DND-41 (cell line): Measurements from ENCODE around the gene SMARCAD1.

Experiments
- ATAC-seq: fragments of 200-7000 bp; cut with Tn5 transposase; 3 replicates; pipeline ENCODE4 v1.9.1; 2021; ENCODE audit warnings: low read depth; ENCODE audit not compliant: insufficient read depth
- DNase-seq: peaks from one replicate; pipeline ENCODE4 v3.0.0-alpha.2; 2020
- H2AFZ ChIP-seq: 2 replicates; pipeline ENCODE4 v1.6.0; 2012; ENCODE audit warnings: low read depth, low read length
- H3K27ac ChIP-seq: 2 replicates; pipeline ENCODE4 v1.5.1; 2012; ENCODE audit warnings: low read length, inconsistent platforms
- H3K27me3 ChIP-seq: fragments of 200-600 bp; sonication (generic); 2 replicates; pipeline ENCODE4 v1.6.0; 2012; ENCODE audit warnings: low read length, mild to moderate bottlenecking, inconsistent platforms; ENCODE audit not compliant: insufficient read depth, poor library complexity
- H3K36me3 ChIP-seq: 2 replicates; pipeline ENCODE4 v1.5.1; 2012; ENCODE audit warnings: low read length, inconsistent platforms; ENCODE audit not compliant: insufficient read depth
- H3K4me1 ChIP-seq: 2 replicates; pipeline ENCODE4 v1.5.1; 2012; ENCODE audit warnings: mild to moderate bottlenecking, low read length; ENCODE audit not compliant: insufficient read depth
- H3K4me2 ChIP-seq: 2 replicates; pipeline ENCODE4 v1.6.0; 2012; ENCODE audit warnings: mild to moderate bottlenecking, moderate library complexity, low read length, inconsistent platforms; ENCODE audit not compliant: insufficient read depth
- H3K4me3 ChIP-seq, 2 experiments: fragments of 200-600 bp in 1 of 2; shearing (Covaris generic) in 1 of 2; 2 replicates each; pipeline ENCODE4 v1.5.1; 2012 to 2016; ENCODE audit warnings: inconsistent platforms in 2 of 2, low read length in 2 of 2, mild to moderate bottlenecking in 2 of 2, low read depth in 1 of 2, moderate library complexity in 1 of 2
- H3K79me2 ChIP-seq: 2 replicates; pipeline ENCODE4 v1.6.0; 2012; ENCODE audit warnings: low read length, inconsistent platforms; ENCODE audit not compliant: insufficient read depth
- H3K9ac ChIP-seq: 2 replicates; pipeline ENCODE4 v1.6.0; 2012; ENCODE audit warnings: low read depth, mild to moderate bottlenecking, inconsistent platforms, low read length, moderate library complexity
- H3K9me3 ChIP-seq: 2 replicates; pipeline ENCODE4 v1.5.1; 2012; ENCODE audit warnings: low read length, moderate library complexity, mild to moderate bottlenecking, inconsistent platforms; ENCODE audit not compliant: insufficient read depth, severe bottlenecking
- H4K20me1 ChIP-seq: 2 replicates; pipeline ENCODE4 v1.6.0; 2012; ENCODE audit warnings: low read length; ENCODE audit not compliant: insufficient read depth
- CTCF ChIP-seq: IDR thresholded peaks from 2 replicates; pipeline ENCODE4 v1.5.1; 2012; ENCODE audit warnings: borderline replicate concordance, low read length, moderate library complexity, mild to moderate bottlenecking; ENCODE audit not compliant: poor library complexity, severe bottlenecking; ENCODE audit errors: extremely low read depth
- EZH2 ChIP-seq: IDR thresholded peaks from 3 replicates; pipeline ENCODE4 v1.6.1; 2012; ENCODE audit warnings: borderline replicate concordance, low read depth, mild to moderate bottlenecking, moderate library complexity, low read length, inconsistent platforms; ENCODE audit not compliant: severe bottlenecking

The SMARCAD1 gene

GRCh38 chr4:94228493-94229216 is 21.0 kb downstream of the SMARCAD1 start:
- TF ChIP-seq CTCF (no peak), EZH2 (no peak)
- no peaks in the 10 kb centered on the region for H3K27me3 ChIP-seq
- no peak overlapping the region for H3K9ac ChIP-seq
- no peak for ATAC-seq
- H3K4me3 ChIP-seq = no peak overlapping the region
- no peak overlapping the region for H2AFZ ChIP-seq
- H3K4me2 ChIP-seq = no peak overlapping the region
- H4K20me1 ChIP-seq = peaks cover 13% of the 10 kb centered on the region; the same call in 1 of the 2 replicates
- H3K4me1 ChIP-seq = no peaks in the 10 kb centered on the region
- peaks cover 43% of the 10 kb centered on the region for H3K79me2 ChIP-seq
- DNase-seq = no peak
- peaks cover 73% of the 10 kb centered on the region for H3K36me3 ChIP-seq
- H3K9me3 ChIP-seq = no peaks in the 10 kb centered on the region
- H3K27ac ChIP-seq = no peak overlapping the region

- Histone ChIP-seq H3K4me2 (no peak overlapping the region), H3K27ac (no peak overlapping the region), H3K9ac (no peak overlapping the region), H3K36me3 (peaks cover 78% of the 10 kb centered on the region), H3K4me1 (no peaks in the 10 kb centered on the region), H3K27me3 (no peaks in the 10 kb centered on the region), H3K4me3 (no peak overlapping the region), H3K9me3 (no peaks in the 10 kb centered on the region), H3K79me2 (peaks cover 11% of the 10 kb centered on the region; the same call in 1 of the 2 replicates), H4K20me1 (no peaks in the 10 kb centered on the region; the same call in 1 of the 2 replicates), H2AFZ (no peak overlapping the region)
- TF ChIP-seq EZH2 = no peak
- ATAC-seq (no peak), DNase-seq (no peak)
Observed at GRCh38 chr4:94232519-94232918, 24.9 kb downstream of the SMARCAD1 start.

GRCh38 chr4:94235825-94236224 is 28.2 kb downstream of the SMARCAD1 start:
- no peaks in the 10 kb centered on the region for H3K4me1 ChIP-seq
- no peak overlapping the region for H3K4me3 ChIP-seq
- no peak for TF ChIP-seq EZH2
- TF ChIP-seq CTCF = no peak
- DNase-seq (no peak), ATAC-seq (no peak)
- H3K4me2 ChIP-seq = no peak overlapping the region
- no peak overlapping the region for H3K27ac ChIP-seq
- H3K9ac ChIP-seq = no peak overlapping the region
- no peaks in the 10 kb centered on the region for H3K9me3 ChIP-seq
- H3K36me3 ChIP-seq = peaks cover 88% of the 10 kb centered on the region
- H2AFZ ChIP-seq = no peak overlapping the region
- H3K79me2 ChIP-seq = no peaks in the 10 kb centered on the region
- H3K27me3 ChIP-seq = no peaks in the 10 kb centered on the region
- H4K20me1 ChIP-seq = no peaks in the 10 kb centered on the region

- no peak overlapping the region for H3K27ac ChIP-seq
- no peak overlapping the region for H3K4me3 ChIP-seq
- H3K9ac ChIP-seq = no peak overlapping the region
- H3K9me3 ChIP-seq = no peaks in the 10 kb centered on the region
- TF ChIP-seq CTCF = no peak
- no peak for TF ChIP-seq EZH2
- no peaks in the 10 kb centered on the region for H3K4me1 ChIP-seq
- H2AFZ ChIP-seq = no peak overlapping the region
- H3K4me2 ChIP-seq = no peak overlapping the region
- no peaks in the 10 kb centered on the region for H4K20me1 ChIP-seq
- H3K27me3 ChIP-seq = no peaks in the 10 kb centered on the region
- DNase-seq (no peak), ATAC-seq (no peak)
- peaks cover 89% of the 10 kb centered on the region for H3K36me3 ChIP-seq
- H3K79me2 ChIP-seq = no peaks in the 10 kb centered on the region
Observed at GRCh38 chr4:94237271-94237670, 29.6 kb downstream of the SMARCAD1 start.
